ENCODE measurements around the gene SLC25A51.

SLC25A51 gene

GRCh38 chr9:37903647-37904444, at the start of gene SLC25A51:
TSS of gene SLC25A51 (minus strand) at chr9:37904127. CDS start at chr9:37888550, 15,577 bp downstream.
- DNase-seq (ENCODE audit: low read depth, low spot score): peak; percentile 90

GRCh38 chr9:37953206-37953774, 49.4 kb upstream of the SLC25A51 start:
- DNase-seq (ENCODE audit: low read depth, low spot score): no peak

GRCh38 chr9:37952731-37953130, 48.8 kb upstream of the SLC25A51 start:
- DNase-seq (ENCODE audit: low read depth, low spot score): no peak

GRCh38 chr9:37951671-37952449, 47.9 kb upstream of the SLC25A51 start:
- DNase-seq (ENCODE audit: low read depth, low spot score): no peak

GRCh38 chr9:37950561-37950960, 46.6 kb upstream of the SLC25A51 start:
- no peak for DNase-seq (ENCODE audit: low read depth, low spot score)

GRCh38 chr9:37949576-37949975, 45.6 kb upstream of the SLC25A51 start:
- DNase-seq (ENCODE audit: low read depth, low spot score): no peak

- no peak for DNase-seq (ENCODE audit: low read depth, low spot score)
Measured at GRCh38 chr9:37948417-37948980, 44.6 kb upstream of the SLC25A51 start.

- DNase-seq (ENCODE audit: low read depth, low spot score): no peak
Measured at GRCh38 chr9:37947977-37948376, 44.0 kb upstream of the SLC25A51 start.

GRCh38 chr9:37947471-37947870, 43.5 kb upstream of the SLC25A51 start:
- DNase-seq (ENCODE audit: low read depth, low spot score): no peak

GRCh38 chr9:37946971-37947370, 43.0 kb upstream of the SLC25A51 start:
- DNase-seq (ENCODE audit: low read depth, low spot score): no peak

GRCh38 chr9:37946041-37946440, 42.1 kb upstream of the SLC25A51 start:
- no peak for DNase-seq (ENCODE audit: low read depth, low spot score)

GRCh38 chr9:37944671-37945481, 40.9 kb upstream of the SLC25A51 start:
- DNase-seq (ENCODE audit: low read depth, low spot score): no peak

- no peak for DNase-seq (ENCODE audit: low read depth, low spot score)
Measured at GRCh38 chr9:37944266-37944650, 40.3 kb upstream of the SLC25A51 start.

- DNase-seq (ENCODE audit: low read depth, low spot score): no peak
Measured at GRCh38 chr9:37943345-37944265, 39.7 kb upstream of the SLC25A51 start.

- no peak for DNase-seq (ENCODE audit: low read depth, low spot score)
Measured at GRCh38 chr9:37942621-37943344, 38.9 kb upstream of the SLC25A51 start.

GRCh38 chr9:37941253-37941652, 37.3 kb upstream of the SLC25A51 start:
- no peak for DNase-seq (ENCODE audit: low read depth, low spot score)

- no peak for DNase-seq (ENCODE audit: low read depth, low spot score)
Measured at GRCh38 chr9:37939575-37940095, 35.7 kb upstream of the SLC25A51 start.

GRCh38 chr9:37938121-37938891, 34.4 kb upstream of the SLC25A51 start:
- no peak for DNase-seq (ENCODE audit: low read depth, low spot score)

GRCh38 chr9:37937366-37937765, 33.4 kb upstream of the SLC25A51 start:
- no peak for DNase-seq (ENCODE audit: low read depth, low spot score)
